SK-N-SH (cell line): ENCODE data around the gene ZNF776. TPM values are rescaled to one million over a fixed set of nuclear protein-coding genes. Genes with fewer than 3 reads are reported as not detected.

ENCODE experiments used
- CTCF ChIA-PET: fragments of 300-600, 350-600 bp; formaldehyde crosslinking; extraction: SDS; loops from one replicate; lab custom pipeline; 2021; lab: Yijun Ruan, JAX
- POLR2A ChIA-PET: fragments of 350-600 bp; sonication (Branson Sonifier 250); formaldehyde crosslinking; extraction: SDS; loops from one replicate; lab custom pipeline; 2020; ENCODE audit warnings: antibody characterized with exemption, inconsistent platforms; lab: Yijun Ruan, JAX
- DNase-seq: peaks from one replicate; pipeline ENCODE4 v3.0.0; 2012
- H2AFZ ChIP-seq: fragments of 200-600 bp; sonication (generic); 2 replicates; pipeline ENCODE4 v1.8.1; 2016; ENCODE audit warnings: antibody characterized with exemption, mild to moderate bottlenecking, low read depth
- H3F3A ChIP-seq: fragments of 200-600 bp; sonication (generic); replicated peaks from 2 replicates; pipeline ENCODE3; 2016; ENCODE audit warnings: antibody characterized with exemption, mild to moderate bottlenecking; ENCODE audit not compliant: insufficient read depth
- H3K27ac ChIP-seq, 2 experiments: fragments of 200-500 bp in 1 of 2; fragments of 200-600 bp in 1 of 2; sonication (Bioruptor generic) in 1 of 2; sonication (generic), shearing (Covaris generic) in 1 of 2; 2 replicates each; pipeline versions ENCODE4 v1.5.1 to v1.6.1; 2014 to 2016; ENCODE audit warnings: low read depth in 2 of 2, inconsistent platforms in 1 of 2, low read length in 1 of 2, mild to moderate bottlenecking in 1 of 2, mixed read lengths in 1 of 2
- H3K27me3 ChIP-seq: fragments of 200-600 bp; sonication (generic), shearing (Covaris generic); 2 replicates; pipeline ENCODE4 v1.6.1; 2016; ENCODE audit warnings: mixed run types; ENCODE audit not compliant: insufficient read depth
- H3K36me3 ChIP-seq, 2 experiments: fragments of 200-500 bp in 1 of 2; fragments of 200-600 bp in 1 of 2; sonication (Bioruptor generic) in 1 of 2; sonication (generic) in 1 of 2; replicated peaks in 1 of 2; 2 replicates each; pipeline versions ENCODE3 to v1.5.1; 2014 to 2016; ENCODE audit warnings: low read length in 1 of 2, mild to moderate bottlenecking in 1 of 2; ENCODE audit not compliant: insufficient read depth in 2 of 2, control insufficient read depth in 1 of 2
- H3K4me1 ChIP-seq, 2 experiments: fragments of 200-500 bp in 1 of 2; fragments of 200-600 bp in 1 of 2; sonication (Bioruptor generic) in 1 of 2; sonication (generic), shearing (Covaris generic) in 1 of 2; 2 replicates each; pipeline versions ENCODE4 v1.5.1 to v1.6.1; 2014 to 2016; ENCODE audit warnings: low read depth in 1 of 2, low read length in 1 of 2, mixed run types in 1 of 2; ENCODE audit not compliant: insufficient read depth in 2 of 2, control insufficient read depth in 1 of 2
- H3K4me2 ChIP-seq: fragments of 200-600 bp; sonication (generic), shearing (Covaris generic); 2 replicates; pipeline ENCODE4 v1.6.1; 2017; ENCODE audit warnings: mixed run types
- H3K4me3 ChIP-seq, 2 experiments: fragments of 200-500 bp in 1 of 2; fragments of 200-600 bp in 1 of 2; sonication (Bioruptor generic) in 1 of 2; sonication (generic), shearing (Covaris generic) in 1 of 2; 2 replicates each; pipeline versions ENCODE4 v1.5.1 to v1.8.1; 2014 to 2016; ENCODE audit warnings: low read depth in 2 of 2, inconsistent platforms in 1 of 2, low read length in 1 of 2, mild to moderate bottlenecking in 1 of 2, mixed read lengths in 1 of 2, moderate library complexity in 1 of 2
- H3K79me2 ChIP-seq: fragments of 200-600 bp; sonication (generic); 2 replicates; pipeline ENCODE4 v1.8.1; 2017; ENCODE audit warnings: mild to moderate bottlenecking; ENCODE audit not compliant: insufficient read depth
- H3K9ac ChIP-seq: fragments of 200-600 bp; sonication (generic); 2 replicates; pipeline ENCODE4 v1.6.1; 2017; ENCODE audit warnings: mixed run types
- H3K9me2 ChIP-seq: fragments of 200-600 bp; sonication (generic); 2 replicates; pipeline ENCODE4 v1.6.1; 2017; ENCODE audit warnings: mixed run types
- H3K9me3 ChIP-seq: fragments of 200-600 bp; sonication (generic); 2 replicates; pipeline ENCODE4 v1.6.1; 2017; ENCODE audit warnings: mixed run types, mild to moderate bottlenecking, moderate library complexity
- H4K20me1 ChIP-seq: fragments of 200-600 bp; sonication (generic); 2 replicates; pipeline ENCODE4 v1.6.1; 2017; ENCODE audit warnings: mild to moderate bottlenecking, mixed run types; ENCODE audit not compliant: insufficient read depth
- CTCF ChIP-seq: fragments of 200-600 bp; sonication (generic); IDR thresholded peaks from 2 replicates; pipeline ENCODE4 v1.6.1; 2017; ENCODE audit warnings: antibody characterized with exemption, mild to moderate bottlenecking, moderate library complexity
- ELF1 ChIP-seq: IDR thresholded peaks from 2 replicates; pipeline ENCODE4 v1.4.0; 2012
- FOXM1 ChIP-seq: IDR thresholded peaks from 2 replicates; pipeline ENCODE4 v1.4.0; 2012; ENCODE audit warnings: low read depth, mild to moderate bottlenecking
- GATA2 ChIP-seq: sonication (generic); formaldehyde crosslinking; IDR thresholded peaks from 2 replicates; pipeline ENCODE4 v1.5.0; 2020; ENCODE audit warnings: mild to moderate bottlenecking, missing genetic modification reagents
- IRF3 ChIP-seq: fragments of 150-350 bp; IDR thresholded peaks from 2 replicates; pipeline ENCODE4 v1.6.1; 2016; ENCODE audit warnings: mild to moderate bottlenecking, low read depth, low read length
- JUND ChIP-seq: IDR thresholded peaks from 2 replicates; pipeline ENCODE4 v1.4.0; 2012
- MAX ChIP-seq: IDR thresholded peaks from 2 replicates; pipeline ENCODE4 v1.4.0; 2012; ENCODE audit warnings: low read depth
- NFIC ChIP-seq: IDR thresholded peaks from 2 replicates; pipeline ENCODE4 v1.4.0; 2012; ENCODE audit warnings: borderline replicate concordance
- POLR2AphosphoS5 ChIP-seq: IDR thresholded peaks from 2 replicates; pipeline ENCODE4 v1.6.1; 2012; ENCODE audit warnings: low read depth, low read length
- REST ChIP-seq: IDR thresholded peaks from 2 replicates; pipeline ENCODE4 v1.6.1; 2012; ENCODE audit warnings: mild to moderate bottlenecking, low read depth, low read length, moderate library complexity
- SIN3A ChIP-seq: IDR thresholded peaks from 2 replicates; pipeline ENCODE4 v1.6.1; 2012; ENCODE audit warnings: low read depth, mild to moderate bottlenecking, low read length, moderate library complexity, borderline replicate concordance
- SMC3 ChIP-seq: IDR thresholded peaks from 2 replicates; pipeline ENCODE4 v1.6.1; 2012; ENCODE audit warnings: low read depth, low read length, improper control_type of control experiment
- TAF1 ChIP-seq: IDR thresholded peaks from 2 replicates; pipeline ENCODE4 v1.6.1; 2012; ENCODE audit warnings: low read depth, mild to moderate bottlenecking, low read length, moderate library complexity, borderline replicate concordance
- TCF12 ChIP-seq: IDR thresholded peaks from 2 replicates; pipeline ENCODE4 v1.4.0; 2012
- TEAD4 ChIP-seq: IDR thresholded peaks from 2 replicates; pipeline ENCODE4 v1.4.0; 2012; ENCODE audit warnings: mild to moderate bottlenecking, borderline replicate concordance; ENCODE audit not compliant: insufficient read depth
- WGBS: methylation state at CpG from one replicate; pipeline ENCODE4 v1.1.6; 2017; ENCODE audit warnings: low lambda C conversion rate; 5-methylcytosine and 5-hydroxymethylcytosine counted together
- polyA plus RNA-seq, 3 experiments: library from polyadenylated mRNA; depleted of rRNA; stranded (reverse); fragments of >200 nt; gene quantifications; 2 replicates each; pipeline ENCODE4 v1.2.3, GENCODE V29; 2012

ZNF776 gene
- polyA plus RNA-seq, 1 of the 3 experiments (the other 2 are of a cell fraction) = 7.5 TPM

GRCh38 chr19:57709616-57710015, 37.0 kb upstream of the ZNF776 start:
- Histone ChIP-seq H4K20me1 (no peaks in the 10 kb centered on the region), H3K4me2 (no peak overlapping the region), H3K36me3 (peaks cover 0 to 16% of the 10 kb centered on the region in 2 experiments), H3K79me2 (no peaks in the 10 kb centered on the region), H3K9me2 (no peaks in the 10 kb centered on the region), H3K27ac (no peak overlapping the region), H3F3A (no peaks in the 10 kb centered on the region), H3K9me3 (no peaks in the 10 kb centered on the region), H3K4me1 (no peaks in the 10 kb centered on the region), H2AFZ (no peak overlapping the region), H3K9ac (no peak overlapping the region), H3K27me3 (no peaks in the 10 kb centered on the region), H3K4me3 (no peak overlapping the region)
- 91% methylated on average over 15 of the region's 15 CpGs for WGBS
- TF ChIP-seq IRF3 = no peak
- no peak for TF ChIP-seq ELF1
- TF ChIP-seq NFIC = no peak
- TF ChIP-seq TEAD4 = no peak
- TF ChIP-seq SMC3 = no peak
- TF ChIP-seq REST = no peak
- no peak for TF ChIP-seq GATA2 (CRISPR knock-in tag)
- POLR2A ChIA-PET = no interaction called here
- no peak for DNase-seq
- CTCF ChIA-PET = no interaction called here

GRCh38 chr19:57712222-57712621, 34.4 kb upstream of the ZNF776 start:
- Histone ChIP-seq H3K4me1 (no peaks in the 10 kb centered on the region), H3K27ac (no peak overlapping the region), H3F3A (no peaks in the 10 kb centered on the region), H3K9me3 (peaks cover 3% of the 10 kb centered on the region; the same call in 1 of the 2 replicates), H2AFZ (no peak overlapping the region), H3K36me3 (peaks cover 0 to 25% of the 10 kb centered on the region in 2 experiments), H3K79me2 (no peaks in the 10 kb centered on the region), H3K9ac (no peak overlapping the region), H3K4me2 (no peak overlapping the region), H4K20me1 (no peaks in the 10 kb centered on the region), H3K27me3 (no peaks in the 10 kb centered on the region), H3K4me3 (no peak overlapping the region), H3K9me2 (no peaks in the 10 kb centered on the region)
- DNase-seq = no peak
- ChIA-PET CTCF (no interaction called here), POLR2A (no interaction called here)
- TF ChIP-seq POLR2AphosphoS5 (no peak), TAF1 (no peak), FOXM1 (no peak), CTCF (no peak), JUND (no peak), SIN3A (no peak), MAX (no peak), TCF12 (no peak), IRF3 (no peak)
- 19% methylated on average over 1 of the region's 1 CpG for WGBS
